Neural crest cell (in vitro differentiated cells): ENCODE results near the gene RAB40B. TPM values are rescaled to one million over a fixed set of nuclear protein-coding genes. Genes with fewer than 3 reads are reported as not detected.

ENCODE experiments used
- DNase-seq: peaks from one replicate; pipeline ENCODE4 v3.0.0; 2021; ENCODE audit warnings: low read depth, mixed read lengths, low spot score
- H3K27ac Mint-ChIP-seq: one replicate; pipeline ENCODE4 v1.8.0; 2021; ENCODE audit warnings: mild to moderate bottlenecking, mixed read lengths; ENCODE audit not compliant: unreplicated experiment
- H3K27me3 Mint-ChIP-seq: 2 replicates; pipeline ENCODE4 v1.8.0; 2021; ENCODE audit warnings: low read depth, mild to moderate bottlenecking, mixed read lengths
- H3K36me3 Mint-ChIP-seq: 2 replicates; pipeline ENCODE4 v1.8.0; 2021; ENCODE audit warnings: low read depth, mild to moderate bottlenecking, mixed read lengths
- H3K4me1 Mint-ChIP-seq: 2 replicates; pipeline ENCODE4 v1.8.0; 2021; ENCODE audit warnings: mixed read lengths
- H3K4me3 Mint-ChIP-seq: one replicate; pipeline ENCODE4 v1.8.0; 2021; ENCODE audit warnings: mild to moderate bottlenecking, mixed read lengths
- H3K9me3 Mint-ChIP-seq: 2 replicates; pipeline ENCODE4 v1.8.0; 2021; ENCODE audit warnings: mixed read lengths
- total RNA-seq: library from RNA; stranded (reverse); gene quantifications from 2 replicates; pipeline ENCODE4 v1.2.1, GENCODE V29; 2021
- TF ChIP-seq, protein P1 (sequence below): fragments of 200-600 bp; sonication (generic); conservative IDR thresholded peaks from 2 replicates; pipeline ENCODE4 v1.5.0; 2021; ENCODE audit warnings: antibody characterized with exemption, mild to moderate bottlenecking

Gene RAB40B
- total RNA-seq, 1 donor from 2014 or later: 5.6 TPM

DNA sequence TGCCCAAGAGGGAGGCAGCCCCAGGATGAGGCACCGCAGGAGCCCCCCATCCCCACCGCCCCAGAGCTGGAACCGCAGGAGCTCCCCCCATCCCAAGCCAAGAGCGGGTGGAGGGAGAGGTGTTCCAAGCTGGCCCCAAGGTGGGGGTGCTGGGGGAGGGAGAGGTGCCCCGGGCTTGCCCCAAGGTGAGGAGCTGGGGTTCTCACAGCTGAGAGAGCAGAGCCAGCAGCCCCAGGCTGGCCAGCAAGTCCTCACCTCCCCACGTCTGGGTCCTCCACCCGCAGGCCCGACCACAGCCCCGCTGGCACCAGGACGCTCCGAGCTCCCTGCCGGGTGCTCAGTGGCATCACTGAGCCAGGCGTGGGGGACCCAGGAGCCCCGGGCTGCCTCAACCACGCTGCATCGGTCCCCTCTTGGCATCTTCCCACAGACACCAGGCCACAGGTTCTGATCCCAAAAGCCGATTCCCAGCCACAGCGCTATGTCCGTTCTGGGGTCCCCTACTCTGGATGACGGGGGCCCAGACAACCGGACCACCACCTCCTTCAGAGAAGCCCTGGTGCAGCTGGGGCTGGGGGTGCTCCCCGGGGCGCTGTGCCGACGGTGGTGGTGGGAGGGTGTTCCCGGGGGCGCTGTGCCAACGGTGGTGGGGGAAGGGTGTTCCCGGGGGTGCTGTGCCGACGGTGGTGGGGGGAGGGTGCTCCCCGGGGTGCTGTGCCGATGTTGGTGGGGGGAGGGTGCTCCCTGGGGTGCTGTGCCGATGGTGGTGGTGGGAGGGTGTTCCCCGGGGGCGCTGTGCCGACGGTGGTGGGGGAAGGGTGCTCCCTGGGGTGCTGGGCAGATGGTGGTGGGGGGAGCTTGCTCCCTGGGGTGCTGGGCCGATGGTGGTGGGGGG, 34.9 kb downstream of the RAB40B start:
- Mint-ChIP-seq H3K4me3 (no peak overlapping the region), H3K9me3 (no peaks in the 10 kb centered on the region), H3K27ac (no peak overlapping the region), H3K4me1 (peaks cover 10% of the 10 kb centered on the region), H3K36me3 (peaks cover 3% of the 10 kb centered on the region), H3K27me3 (no peaks in the 10 kb centered on the region)
- TF ChIP-seq, protein P1, sequence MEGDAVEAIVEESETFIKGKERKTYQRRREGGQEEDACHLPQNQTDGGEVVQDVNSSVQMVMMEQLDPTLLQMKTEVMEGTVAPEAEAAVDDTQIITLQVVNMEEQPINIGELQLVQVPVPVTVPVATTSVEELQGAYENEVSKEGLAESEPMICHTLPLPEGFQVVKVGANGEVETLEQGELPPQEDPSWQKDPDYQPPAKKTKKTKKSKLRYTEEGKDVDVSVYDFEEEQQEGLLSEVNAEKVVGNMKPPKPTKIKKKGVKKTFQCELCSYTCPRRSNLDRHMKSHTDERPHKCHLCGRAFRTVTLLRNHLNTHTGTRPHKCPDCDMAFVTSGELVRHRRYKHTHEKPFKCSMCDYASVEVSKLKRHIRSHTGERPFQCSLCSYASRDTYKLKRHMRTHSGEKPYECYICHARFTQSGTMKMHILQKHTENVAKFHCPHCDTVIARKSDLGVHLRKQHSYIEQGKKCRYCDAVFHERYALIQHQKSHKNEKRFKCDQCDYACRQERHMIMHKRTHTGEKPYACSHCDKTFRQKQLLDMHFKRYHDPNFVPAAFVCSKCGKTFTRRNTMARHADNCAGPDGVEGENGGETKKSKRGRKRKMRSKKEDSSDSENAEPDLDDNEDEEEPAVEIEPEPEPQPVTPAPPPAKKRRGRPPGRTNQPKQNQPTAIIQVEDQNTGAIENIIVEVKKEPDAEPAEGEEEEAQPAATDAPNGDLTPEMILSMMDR: no peak
- DNase-seq: no peak

DNA sequence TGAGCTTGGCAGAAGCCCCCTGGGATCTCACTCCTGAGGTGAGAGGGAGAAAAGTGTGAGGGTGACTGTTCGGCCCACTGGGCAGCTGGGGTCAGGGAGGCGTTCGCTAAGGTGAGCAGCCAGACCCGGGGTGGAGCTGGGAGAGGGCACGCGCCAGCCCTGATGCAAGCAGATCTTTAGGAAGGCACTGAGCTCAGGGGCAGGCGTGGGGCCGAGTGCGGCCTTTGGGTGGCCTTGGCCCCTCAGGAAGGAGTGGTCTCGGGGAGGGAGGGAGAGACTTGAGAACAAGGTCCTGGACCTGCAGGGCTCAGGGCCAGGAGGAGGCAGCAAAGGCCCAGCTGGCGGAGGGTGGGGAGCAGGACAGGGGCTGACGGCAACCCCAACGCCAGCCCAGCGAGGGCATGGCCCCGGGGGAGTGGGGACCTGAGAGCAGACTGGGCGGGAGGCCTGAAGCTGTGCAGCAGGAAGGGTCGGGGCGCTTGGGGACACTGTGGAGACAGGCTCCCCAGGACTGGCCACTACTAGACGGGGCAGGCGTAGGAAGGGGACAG, 35.7 kb downstream of the RAB40B start:
- DNase-seq: no peak
- Mint-ChIP-seq H3K36me3 (peaks cover 3% of the 10 kb centered on the region), H3K9me3 (no peaks in the 10 kb centered on the region), H3K4me3 (no peak overlapping the region), H3K4me1 (peaks cover 6% of the 10 kb centered on the region), H3K27me3 (no peaks in the 10 kb centered on the region), H3K27ac (no peak overlapping the region)
- TF ChIP-seq, protein P1: no peak

DNA sequence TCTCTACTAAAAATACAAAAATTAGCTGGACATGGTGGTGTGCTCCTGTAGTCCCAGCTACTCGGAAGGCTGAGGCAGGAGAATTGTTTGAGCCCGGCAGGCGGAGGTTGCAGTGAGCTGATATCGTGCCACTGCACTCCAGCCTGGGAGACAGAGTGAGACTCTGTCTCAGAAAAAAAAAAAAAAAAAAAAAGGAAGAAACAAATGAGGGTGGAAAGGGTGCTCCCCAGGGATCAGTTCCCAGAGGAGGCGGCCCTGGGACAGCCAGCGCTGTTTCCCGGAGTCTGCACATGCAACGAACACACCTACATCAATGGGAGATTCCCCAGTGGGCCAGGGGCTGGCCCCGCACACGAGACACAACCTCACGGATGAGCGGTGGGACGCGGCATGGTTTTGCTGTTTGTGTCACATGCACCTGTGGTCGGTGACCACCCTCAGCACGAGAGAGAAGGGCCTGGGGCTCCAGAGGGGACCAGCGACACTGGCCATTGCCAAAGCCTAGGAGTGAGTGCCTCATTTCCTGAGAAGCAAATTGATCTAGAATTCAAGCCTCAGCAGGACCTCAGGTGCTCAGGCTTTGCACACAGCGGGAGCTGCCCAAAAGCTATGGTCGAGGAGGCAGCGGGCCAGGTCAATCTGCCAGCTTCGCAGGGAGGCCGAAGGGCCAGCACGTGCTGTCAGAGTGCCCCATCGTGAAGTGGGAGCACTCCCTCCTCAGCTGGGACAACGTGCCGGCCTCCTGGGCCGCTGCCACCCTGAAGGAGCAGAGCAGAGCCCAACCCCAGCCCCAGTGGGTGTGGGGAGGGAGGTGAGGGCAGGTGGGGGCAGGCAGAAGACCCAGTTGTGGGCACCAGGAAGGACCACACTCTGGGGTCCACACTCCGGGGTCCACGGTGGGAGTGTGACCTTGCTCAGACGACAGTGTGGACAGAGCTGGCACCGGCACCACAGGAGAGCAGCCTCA, 36.5 kb downstream of the RAB40B start:
- H3K4me3 Mint-ChIP-seq: no peak overlapping the region
- TF ChIP-seq, protein P1: no peak
- no peak overlapping the region for H3K27ac Mint-ChIP-seq
- no peak for DNase-seq
- H3K9me3 Mint-ChIP-seq: no peaks in the 10 kb centered on the region
- no peaks in the 10 kb centered on the region for H3K27me3 Mint-ChIP-seq
- H3K36me3 Mint-ChIP-seq: peaks cover 3% of the 10 kb centered on the region
- H3K4me1 Mint-ChIP-seq: peaks cover 6% of the 10 kb centered on the region

DNA sequence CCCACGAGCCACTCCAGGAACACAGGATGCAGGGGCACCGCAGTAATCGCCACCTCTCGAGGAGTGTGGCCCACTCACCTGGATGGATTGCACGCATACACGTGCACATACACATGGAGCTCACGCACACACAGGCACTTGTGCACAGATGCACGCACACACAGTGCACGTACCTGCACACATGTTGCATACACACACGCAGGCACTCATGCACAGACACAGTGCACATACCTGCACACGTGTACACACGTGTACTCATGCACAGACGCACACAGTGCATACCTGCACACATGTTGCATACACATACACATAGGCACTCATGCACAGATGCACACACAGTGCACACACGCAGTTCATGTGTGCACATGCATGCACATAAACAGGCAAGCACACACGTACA, 38.6 kb downstream of the RAB40B start:
- peaks cover 3% of the 10 kb centered on the region for H3K36me3 Mint-ChIP-seq
- H3K27me3 Mint-ChIP-seq: no peaks in the 10 kb centered on the region
- no peak for DNase-seq
- H3K27ac Mint-ChIP-seq: no peak overlapping the region
- H3K4me1 Mint-ChIP-seq: peaks cover 2% of the 10 kb centered on the region
- no peaks in the 10 kb centered on the region for H3K9me3 Mint-ChIP-seq
- TF ChIP-seq, protein P1: no peak
- no peak overlapping the region for H3K4me3 Mint-ChIP-seq

DNA sequence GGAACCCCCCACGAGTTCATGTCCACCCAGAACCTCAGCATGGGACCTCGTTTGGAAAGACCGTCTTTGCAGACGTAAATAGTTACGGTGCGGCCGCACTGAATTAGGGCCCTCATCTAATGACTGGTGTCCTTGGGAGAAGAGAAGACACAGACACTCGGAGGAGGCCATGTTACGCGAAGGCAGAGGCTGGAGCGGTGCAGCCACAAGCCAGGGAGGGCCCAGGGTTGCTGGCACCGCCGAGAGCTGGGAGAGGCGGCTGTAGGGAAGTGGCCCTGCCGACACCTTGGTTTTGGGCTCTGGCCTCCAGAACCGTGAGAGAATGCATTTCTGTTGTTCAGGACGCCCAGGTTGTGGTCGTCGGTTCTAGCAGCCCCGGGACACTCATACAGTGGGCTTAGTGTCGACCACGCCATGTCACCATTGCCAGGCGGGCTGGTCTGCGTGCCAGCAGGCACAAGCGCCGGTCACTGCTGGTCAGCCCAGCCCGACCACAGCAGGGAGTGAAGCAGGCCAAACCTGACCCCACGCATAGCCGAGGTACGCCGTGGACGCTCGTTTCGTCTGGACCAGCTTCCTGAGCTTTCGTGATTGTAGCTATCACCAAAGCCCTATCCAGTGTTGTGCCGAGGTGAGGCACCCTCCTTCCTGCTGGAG, 39.6 kb downstream of the RAB40B start:
- Mint-ChIP-seq H3K36me3 (peaks cover 3% of the 10 kb centered on the region), H3K9me3 (no peaks in the 10 kb centered on the region), H3K27me3 (no peaks in the 10 kb centered on the region), H3K4me3 (no peak overlapping the region), H3K4me1 (no peaks in the 10 kb centered on the region), H3K27ac (no peak overlapping the region)
- TF ChIP-seq, protein P1: no peak
- no peak for DNase-seq
